ENCODE measurements around the gene TRPM2. TPM values are rescaled to one million over a fixed set of nuclear protein-coding genes. Genes with fewer than 3 reads are reported as not detected.

Gene TRPM2
- total RNA-seq, 2 experiments from 2014 or later = 1.9 to 2.9 TPM

DNA sequence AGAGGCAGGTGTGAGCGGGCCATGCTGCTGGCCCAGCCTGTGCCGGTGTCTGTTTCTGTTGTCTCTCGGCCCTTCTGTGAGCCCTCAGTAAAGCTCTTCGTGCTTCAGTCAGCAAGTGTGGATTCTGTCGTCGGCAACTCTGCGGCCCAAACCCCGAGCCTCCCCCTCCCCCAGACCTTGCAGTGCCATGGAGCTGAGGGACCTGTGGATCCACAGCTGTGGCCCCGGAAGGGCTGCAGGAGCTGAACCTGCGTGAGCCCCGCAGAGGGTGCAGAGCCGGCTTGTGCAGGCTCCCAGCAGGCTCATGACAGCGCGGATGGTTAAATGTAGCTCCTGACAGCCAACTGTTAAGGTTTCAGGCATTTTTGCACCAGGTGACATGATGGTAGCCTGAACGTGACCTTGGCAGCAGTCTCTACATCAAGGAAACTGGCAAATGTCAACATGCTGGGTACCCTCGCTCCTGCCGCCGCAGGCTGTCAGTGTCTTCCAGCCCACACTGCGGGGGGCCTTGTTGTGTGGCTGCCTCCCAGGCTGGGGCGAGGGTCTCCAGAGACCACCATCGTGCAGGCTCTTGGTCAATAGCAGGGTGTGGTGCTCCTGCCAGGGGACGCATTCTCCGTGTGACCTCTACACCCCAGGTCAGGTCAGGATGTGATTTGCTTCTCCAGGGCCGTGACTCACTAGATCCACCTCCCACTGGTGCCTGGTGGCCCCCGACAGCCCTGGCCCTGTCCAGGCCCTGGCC is 108.8 kb downstream of the TRPM2 start:
- ATAC-seq (ENCODE audit: poor library complexity) (no peak), DNase-seq (peak in 2 of 14 experiments; percentile 8 to 21)
- Mint-ChIP-seq H3K9me3 (no peaks in the 10 kb centered on the region), H3K4me1 (ENCODE audit: low read depth) (no peaks in the 10 kb centered on the region), H3K27ac (no peak overlapping the region), H3K4me3 (no peak overlapping the region), H3K27me3 (no peaks in the 10 kb centered on the region), H3K36me3 (ENCODE audit: low read depth) (no peaks in the 10 kb centered on the region)
- Histone ChIP-seq H3K4me3 (ENCODE audit: low read length) (no peak overlapping the region), H3K27ac (ENCODE audit: low read depth in 1 of 2, low read length in 2 of 2) (no peak overlapping the region), H3K27me3 (ENCODE audit: control insufficient read depth in 1 of 2, insufficient read depth in 2 of 2, low read length in 2 of 2) (no peaks in the 10 kb centered on the region), H3K9me3 (ENCODE audit: control insufficient read depth in 1 of 2, insufficient read depth in 1 of 2, low read length in 2 of 2) (peaks cover 0 to 4% of the 10 kb centered on the region in 2 experiments), H3K4me1 (ENCODE audit: insufficient read depth, low read length) (no peaks in the 10 kb centered on the region), H3K36me3 (ENCODE audit: insufficient read depth, low read length) (no peaks in the 10 kb centered on the region)
- intact Hi-C loops (cut with DNase I, micrococcal nuclease) = no loop called here
- ChIA-PET CTCF (interaction anchor here (0.5 kb wide), 1 partner anchor 350 kb away, joined by 3 read pairs; no protein-coding TSS in a partner anchor), POLR2A (no interaction called here)
- TF ChIP-seq, protein P1, sequence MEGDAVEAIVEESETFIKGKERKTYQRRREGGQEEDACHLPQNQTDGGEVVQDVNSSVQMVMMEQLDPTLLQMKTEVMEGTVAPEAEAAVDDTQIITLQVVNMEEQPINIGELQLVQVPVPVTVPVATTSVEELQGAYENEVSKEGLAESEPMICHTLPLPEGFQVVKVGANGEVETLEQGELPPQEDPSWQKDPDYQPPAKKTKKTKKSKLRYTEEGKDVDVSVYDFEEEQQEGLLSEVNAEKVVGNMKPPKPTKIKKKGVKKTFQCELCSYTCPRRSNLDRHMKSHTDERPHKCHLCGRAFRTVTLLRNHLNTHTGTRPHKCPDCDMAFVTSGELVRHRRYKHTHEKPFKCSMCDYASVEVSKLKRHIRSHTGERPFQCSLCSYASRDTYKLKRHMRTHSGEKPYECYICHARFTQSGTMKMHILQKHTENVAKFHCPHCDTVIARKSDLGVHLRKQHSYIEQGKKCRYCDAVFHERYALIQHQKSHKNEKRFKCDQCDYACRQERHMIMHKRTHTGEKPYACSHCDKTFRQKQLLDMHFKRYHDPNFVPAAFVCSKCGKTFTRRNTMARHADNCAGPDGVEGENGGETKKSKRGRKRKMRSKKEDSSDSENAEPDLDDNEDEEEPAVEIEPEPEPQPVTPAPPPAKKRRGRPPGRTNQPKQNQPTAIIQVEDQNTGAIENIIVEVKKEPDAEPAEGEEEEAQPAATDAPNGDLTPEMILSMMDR (IDR thresholded peaks at IDR 0.05) = no peak

DNA sequence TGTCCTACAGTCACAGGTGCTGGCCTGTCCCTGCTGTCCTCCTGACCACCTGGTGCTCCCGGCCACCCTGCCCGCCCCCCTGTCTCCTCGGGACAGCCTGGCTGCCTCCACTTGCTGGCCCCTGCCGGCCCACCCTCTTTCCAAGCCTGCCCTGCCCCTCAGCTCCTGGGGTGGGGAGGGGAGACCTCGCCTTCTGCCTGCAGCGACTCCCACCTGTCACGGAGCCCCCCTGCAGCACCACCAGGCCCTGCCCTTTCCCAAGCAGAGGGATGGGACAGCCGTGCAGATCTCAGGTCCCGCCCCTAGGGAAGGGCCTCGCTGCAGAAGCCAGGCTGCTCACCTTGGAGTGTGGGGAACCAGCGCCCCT is 109.4 kb downstream of the TRPM2 start:
- Mint-ChIP-seq H3K36me3 (ENCODE audit: low read depth) (no peaks in the 10 kb centered on the region), H3K27me3 (no peaks in the 10 kb centered on the region), H3K27ac (no peak overlapping the region), H3K9me3 (no peaks in the 10 kb centered on the region), H3K4me1 (ENCODE audit: low read depth) (no peaks in the 10 kb centered on the region), H3K4me3 (no peak overlapping the region)
- ChIA-PET POLR2A (no interaction called here), CTCF (interaction anchor here (0.5 kb wide), 1 partner anchor 349 kb away, joined by 3 read pairs; no protein-coding TSS in a partner anchor)
- ATAC-seq (ENCODE audit: poor library complexity) = no peak
- no peaks in the 10 kb centered on the region for H3K27me3 ChIP-seq (ENCODE audit: control insufficient read depth in 1 of 2, insufficient read depth in 2 of 2, low read length in 2 of 2)
- no peaks in the 10 kb centered on the region for H3K36me3 ChIP-seq (ENCODE audit: insufficient read depth, low read length)
- H3K4me3 ChIP-seq (ENCODE audit: low read length) = no peak overlapping the region
- no peaks in the 10 kb centered on the region for H3K4me1 ChIP-seq (ENCODE audit: insufficient read depth, low read length)
- H3K9me3 ChIP-seq (ENCODE audit: control insufficient read depth in 1 of 2, insufficient read depth in 1 of 2, low read length in 2 of 2) = peaks cover 0 to 4% of the 10 kb centered on the region in 2 experiments
- DNase-seq = no peak
- intact Hi-C loops (cut with DNase I, micrococcal nuclease) = no loop called here
- TF ChIP-seq, protein P1 (IDR thresholded peaks at IDR 0.05) = no peak
- no peak overlapping the region for H3K27ac ChIP-seq (ENCODE audit: low read depth in 1 of 2, low read length in 2 of 2)

DNA sequence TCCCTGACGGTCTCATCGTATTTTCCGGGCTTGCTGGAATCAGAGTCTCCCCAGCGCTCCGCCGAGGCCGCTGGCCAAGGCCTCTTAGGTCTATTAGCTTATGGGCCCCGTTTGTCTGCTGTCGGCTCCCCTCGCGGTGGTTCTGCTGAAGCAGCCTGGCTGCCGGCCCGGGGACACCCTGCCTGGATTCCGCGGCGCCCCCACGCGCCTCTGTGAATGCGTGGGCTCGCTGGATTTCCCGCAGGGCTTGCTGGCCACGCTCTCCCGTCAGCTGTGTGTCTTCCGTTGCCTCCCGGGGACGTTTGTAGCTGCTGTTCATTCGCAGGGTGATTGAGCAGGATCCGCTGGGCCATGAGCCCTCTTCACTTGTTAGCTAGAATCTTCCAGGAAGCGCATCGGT is 110.3 kb downstream of the TRPM2 start:
- Histone ChIP-seq H3K9me3 (ENCODE audit: control insufficient read depth in 1 of 2, insufficient read depth in 1 of 2, low read length in 2 of 2) (peaks cover 0 to 4% of the 10 kb centered on the region in 2 experiments), H3K4me1 (ENCODE audit: insufficient read depth, low read length) (no peaks in the 10 kb centered on the region), H3K27ac (ENCODE audit: low read depth in 1 of 2, low read length in 2 of 2) (no peak overlapping the region), H3K36me3 (ENCODE audit: insufficient read depth, low read length) (no peaks in the 10 kb centered on the region), H3K27me3 (ENCODE audit: control insufficient read depth in 1 of 2, insufficient read depth in 2 of 2, low read length in 2 of 2) (no peaks in the 10 kb centered on the region), H3K4me3 (ENCODE audit: low read length) (no peak overlapping the region)
- CTCF ChIA-PET = no interaction called here
- H3K4me1 Mint-ChIP-seq (ENCODE audit: low read depth) = no peaks in the 10 kb centered on the region
- intact Hi-C loops (cut with DNase I, micrococcal nuclease) = no loop called here
- no peak overlapping the region for H3K27ac Mint-ChIP-seq
- ATAC-seq (ENCODE audit: poor library complexity) (no peak), DNase-seq (no peak)
- POLR2A ChIA-PET = no interaction called here
- no peak overlapping the region for H3K4me3 Mint-ChIP-seq
- H3K27me3 Mint-ChIP-seq = no peaks in the 10 kb centered on the region
- H3K36me3 Mint-ChIP-seq (ENCODE audit: low read depth) = no peaks in the 10 kb centered on the region
- TF ChIP-seq, protein P1 (IDR thresholded peaks at IDR 0.05) = no peak
- H3K9me3 Mint-ChIP-seq = no peaks in the 10 kb centered on the region
